GM12872 (cell line): ENCODE results near the gene YWHAB.
A peak's percentile ranks its signal among the peaks of the same experiment; 100 is the strongest.

Experiments
- TF ChIP-seq, protein P1 (sequence below): IDR thresholded peaks from 3 replicates; pipeline ENCODE4 v1.5.1; 2011; ENCODE audit warnings: low read depth, mild to moderate bottlenecking, low read length, moderate library complexity; ENCODE audit not compliant: insufficient read depth

The YWHAB gene

GRCh38 chr20:44885392-44886265, at the start of gene YWHAB:
Gene YWHAB (plus strand): TSS chr20:44885705. CDS start chr20:44901534, 15,829 bp downstream.
- TF ChIP-seq, protein P1, sequence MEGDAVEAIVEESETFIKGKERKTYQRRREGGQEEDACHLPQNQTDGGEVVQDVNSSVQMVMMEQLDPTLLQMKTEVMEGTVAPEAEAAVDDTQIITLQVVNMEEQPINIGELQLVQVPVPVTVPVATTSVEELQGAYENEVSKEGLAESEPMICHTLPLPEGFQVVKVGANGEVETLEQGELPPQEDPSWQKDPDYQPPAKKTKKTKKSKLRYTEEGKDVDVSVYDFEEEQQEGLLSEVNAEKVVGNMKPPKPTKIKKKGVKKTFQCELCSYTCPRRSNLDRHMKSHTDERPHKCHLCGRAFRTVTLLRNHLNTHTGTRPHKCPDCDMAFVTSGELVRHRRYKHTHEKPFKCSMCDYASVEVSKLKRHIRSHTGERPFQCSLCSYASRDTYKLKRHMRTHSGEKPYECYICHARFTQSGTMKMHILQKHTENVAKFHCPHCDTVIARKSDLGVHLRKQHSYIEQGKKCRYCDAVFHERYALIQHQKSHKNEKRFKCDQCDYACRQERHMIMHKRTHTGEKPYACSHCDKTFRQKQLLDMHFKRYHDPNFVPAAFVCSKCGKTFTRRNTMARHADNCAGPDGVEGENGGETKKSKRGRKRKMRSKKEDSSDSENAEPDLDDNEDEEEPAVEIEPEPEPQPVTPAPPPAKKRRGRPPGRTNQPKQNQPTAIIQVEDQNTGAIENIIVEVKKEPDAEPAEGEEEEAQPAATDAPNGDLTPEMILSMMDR = peak; percentile 18; the same call in 1 of the 3 replicates

GRCh38 chr20:44836601-44837120, 48.8 kb upstream of the YWHAB start:
- TF ChIP-seq, protein P1 = no peak

DNA sequence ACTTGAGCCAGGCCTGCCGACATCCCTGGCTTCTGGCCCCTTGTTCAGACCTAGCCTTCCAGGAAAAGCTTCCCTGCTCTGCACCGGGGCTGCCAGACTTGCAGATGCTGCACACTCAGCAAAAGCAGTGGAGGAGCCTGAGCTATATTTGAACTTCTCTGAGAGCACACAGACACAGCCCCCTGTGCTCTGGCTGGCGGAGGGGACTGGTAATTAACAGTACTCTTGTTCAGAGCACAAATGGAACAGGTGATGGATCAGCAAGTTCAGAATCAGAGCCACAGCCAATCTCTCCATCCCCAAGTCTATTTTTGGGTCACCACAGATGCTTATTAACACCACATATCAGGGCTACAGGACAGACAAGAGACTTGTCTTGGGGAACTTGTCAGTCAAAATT, 47.6 kb upstream of the YWHAB start:
- TF ChIP-seq, protein P1 = no peak

DNA sequence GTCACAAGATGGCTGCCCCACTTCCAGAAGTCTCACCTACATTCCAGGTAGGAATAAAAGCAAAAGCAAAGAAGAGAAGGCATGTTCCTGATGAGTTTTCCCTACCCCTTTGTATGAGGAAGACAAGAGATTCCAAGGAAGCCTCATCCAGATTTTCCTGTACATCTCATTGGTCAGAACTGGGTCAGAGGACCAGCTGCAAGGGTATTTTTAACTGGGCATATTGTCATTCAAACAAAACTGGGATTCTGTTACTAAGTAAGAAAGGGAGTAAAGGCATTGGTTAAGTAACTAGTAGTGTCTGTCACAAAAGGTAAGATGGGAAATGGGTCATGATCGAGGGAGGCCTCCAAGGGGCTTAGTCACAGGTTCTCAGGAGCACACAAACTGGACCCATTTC, 47.0 kb upstream of the YWHAB start:
- TF ChIP-seq, protein P1 = no peak

- TF ChIP-seq, protein P1 = no peak
Measured at GRCh38 chr20:44839481-44839880, 46.0 kb upstream of the YWHAB start.

DNA sequence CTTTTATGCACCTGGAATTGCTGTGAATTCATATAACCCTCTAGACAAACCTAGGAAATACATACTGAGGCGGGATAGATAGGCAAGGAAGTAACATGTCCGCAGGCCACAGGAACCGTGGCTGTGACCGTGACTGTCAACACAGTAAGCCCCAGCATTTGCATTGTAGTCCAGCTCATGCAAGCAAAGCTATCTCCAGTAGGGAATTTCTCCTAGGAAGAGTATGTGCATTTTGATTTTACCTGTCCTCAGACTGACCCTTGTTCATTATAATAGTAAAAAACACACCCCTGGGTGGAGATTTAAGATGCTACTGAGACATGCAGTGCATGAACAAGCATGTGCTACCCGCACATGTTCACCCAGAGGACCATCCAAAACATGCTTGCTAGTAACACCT, 44.7 kb upstream of the YWHAB start:
- TF ChIP-seq, protein P1 = no peak

DNA sequence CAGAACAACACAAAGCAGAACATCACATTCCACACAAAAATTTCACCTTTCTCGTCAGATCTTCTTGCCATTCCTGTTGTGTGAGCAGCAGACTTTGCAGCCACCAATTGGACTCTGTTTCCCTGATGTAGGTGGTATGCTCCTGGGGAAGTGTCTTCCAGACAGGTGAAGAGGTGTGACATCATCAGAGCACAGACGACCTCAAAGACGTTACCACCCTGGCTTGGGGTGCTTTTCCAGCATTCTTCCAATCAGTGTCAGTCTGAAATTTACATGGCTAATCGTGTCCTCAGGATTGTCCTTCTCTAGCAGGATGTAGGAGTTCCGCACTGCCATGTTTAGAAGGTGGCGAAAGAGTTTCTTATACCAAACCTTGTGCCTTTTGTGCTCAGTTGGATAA, 43.5 kb upstream of the YWHAB start:
- TF ChIP-seq, protein P1 = no peak
